CD4-positive, alpha-beta T cell treated with Interleukin-4 for 1 hour (primary cell): ENCODE measurements around the gene CBY1.
A peak's percentile ranks its signal among the peaks of the same experiment; 100 is the strongest.

Experiments
- DNase-seq, 2 donors: peaks; one replicate each; pipeline ENCODE4 v3.0.0-alpha.2; 2020 to 2022

Gene CBY1

DNA sequence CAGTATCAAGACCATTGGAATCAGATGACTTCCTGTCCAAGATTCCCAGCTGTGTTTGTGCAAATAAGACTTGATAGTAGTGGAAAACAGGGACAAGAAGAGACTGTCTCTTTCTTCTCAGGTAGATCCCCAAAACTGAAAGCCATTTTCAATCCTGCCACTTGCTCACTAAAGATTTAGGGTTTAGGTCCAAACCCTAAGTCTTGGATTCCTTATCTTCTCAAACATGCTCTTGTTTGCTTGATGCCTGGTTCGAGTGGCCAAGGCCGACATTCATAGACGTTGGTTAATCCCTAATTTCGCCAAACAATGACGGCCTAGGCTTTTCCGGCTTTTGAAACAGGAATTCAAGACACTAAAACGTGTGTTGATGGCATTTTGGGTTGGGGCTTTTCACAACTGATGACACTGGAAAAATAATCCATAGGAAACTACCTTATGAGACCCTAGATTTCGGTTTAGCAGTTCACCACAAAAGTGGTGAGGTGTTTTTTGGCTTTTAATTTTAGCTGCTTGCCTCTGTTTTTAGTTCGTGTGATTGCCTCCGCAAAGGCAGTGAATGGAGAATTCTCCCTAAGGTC lies 48.3 kb downstream of the CBY1 start:
- no peak for DNase-seq

DNA sequence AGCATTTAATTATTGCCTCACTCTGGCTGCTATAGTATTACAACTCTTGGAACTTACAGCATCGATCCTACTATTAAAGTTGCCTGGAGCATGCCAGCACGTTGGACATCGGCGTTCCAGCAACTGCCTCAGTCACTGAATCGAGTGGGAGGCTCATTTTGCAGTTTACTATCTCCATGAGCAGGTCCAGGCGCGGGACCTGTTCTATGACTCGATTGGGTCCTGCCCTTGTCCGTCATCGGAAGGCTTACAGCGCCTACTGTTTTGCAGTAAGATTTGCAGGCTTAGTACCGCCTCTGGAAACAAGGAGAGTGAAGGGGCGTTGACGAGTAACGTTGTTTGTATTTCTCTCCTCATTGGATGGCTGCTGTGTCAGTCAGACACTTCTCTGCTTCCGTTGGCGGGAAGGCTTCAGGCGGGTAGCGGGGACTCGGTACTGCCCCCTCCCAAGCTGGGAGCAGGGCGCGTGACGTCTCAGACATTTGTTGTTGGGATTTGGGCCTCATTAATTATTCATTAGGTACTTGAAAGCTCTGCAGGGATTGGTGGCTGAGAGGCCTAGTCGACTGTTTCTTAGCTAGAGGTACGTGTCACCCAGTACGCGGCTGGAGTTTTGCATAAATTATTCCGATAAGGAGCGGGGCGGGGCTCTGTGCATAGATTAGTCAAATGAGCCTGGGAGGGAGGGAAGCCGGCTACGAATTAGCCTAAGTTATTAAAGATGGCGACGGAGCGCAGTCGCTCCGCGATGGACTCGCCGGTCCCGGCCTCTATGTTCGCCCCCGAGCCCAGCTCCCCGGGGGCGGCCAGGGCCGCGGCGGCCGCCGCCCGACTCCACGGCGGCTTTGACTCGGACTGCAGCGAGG lies 49.0 kb downstream of the CBY1 start, which contains the start of gene GTPBP1:
GTPBP1 (plus strand) TSS at position 710 of the 866 bp plus-strand sequence; CDS start at position 722, 12 bp downstream.
- peak; percentile 100 for DNase-seq

- peak in 1 of 2 donors; percentile 41 for DNase-seq
Observed at GRCh38 chr22:38706101-38706900, 49.9 kb downstream of the CBY1 start.

GRCh38 chr22:38706901-38707195 lies 50.4 kb downstream of the CBY1 start:
- DNase-seq: no peak

DNA sequence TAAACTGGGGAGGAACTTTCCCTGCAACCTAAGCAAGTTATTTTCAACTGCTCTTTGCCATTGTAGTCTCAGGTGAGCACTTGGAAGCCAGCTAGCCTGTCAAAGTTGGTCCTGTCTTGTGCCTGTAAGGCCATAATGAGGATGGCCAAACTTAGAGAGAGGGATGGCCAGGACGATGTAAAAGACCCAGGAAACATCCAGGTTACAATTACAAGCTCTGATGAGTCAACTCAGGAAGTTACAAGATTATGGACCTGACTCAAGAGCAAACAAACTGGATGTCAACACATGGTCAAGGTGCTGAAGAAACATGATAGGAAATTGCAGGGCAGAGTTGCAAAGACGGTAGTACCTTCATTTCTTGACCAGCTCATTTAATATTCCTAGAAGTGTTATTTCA lies 50.9 kb downstream of the CBY1 start:
- DNase-seq: no peak

DNA sequence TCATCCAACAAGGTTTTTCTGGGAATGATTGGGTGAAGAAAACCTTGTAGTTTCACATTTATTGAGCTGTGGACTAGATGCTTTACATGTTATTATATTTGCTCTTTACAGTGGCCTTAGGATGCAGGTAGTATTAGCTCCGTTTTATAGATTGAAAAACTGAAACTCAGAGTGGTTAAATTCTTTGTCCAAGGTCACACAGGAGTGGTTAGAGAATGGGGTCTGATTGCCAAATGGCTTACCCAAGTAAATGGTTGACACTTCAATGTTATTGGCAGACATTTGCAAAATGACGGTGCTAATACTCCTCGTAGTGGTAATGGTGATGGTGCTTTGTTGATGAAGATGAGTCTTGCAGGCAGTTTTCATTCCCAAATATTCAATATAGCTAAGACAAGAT lies 51.5 kb downstream of the CBY1 start:
- no peak for DNase-seq

DNA sequence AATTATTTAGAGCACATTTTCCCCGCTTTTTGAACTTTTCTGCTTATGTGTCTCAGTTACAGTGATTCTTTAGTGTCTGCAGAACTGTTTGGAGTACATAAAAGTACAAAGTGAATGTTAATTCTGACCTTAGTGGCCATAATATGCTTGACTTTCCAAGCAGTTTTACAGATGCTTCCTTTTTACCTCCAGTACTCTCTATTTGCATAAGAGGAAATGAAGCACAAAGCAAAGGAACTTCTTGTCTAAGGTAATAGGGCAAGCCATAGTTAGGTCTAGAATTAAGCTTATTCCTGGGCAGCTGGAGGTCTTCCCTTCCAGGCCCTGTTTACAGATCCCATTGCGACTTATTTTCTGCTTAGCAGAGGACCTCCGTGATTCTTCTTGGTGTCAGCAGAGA lies 52.9 kb downstream of the CBY1 start:
- DNase-seq: no peak

DNA sequence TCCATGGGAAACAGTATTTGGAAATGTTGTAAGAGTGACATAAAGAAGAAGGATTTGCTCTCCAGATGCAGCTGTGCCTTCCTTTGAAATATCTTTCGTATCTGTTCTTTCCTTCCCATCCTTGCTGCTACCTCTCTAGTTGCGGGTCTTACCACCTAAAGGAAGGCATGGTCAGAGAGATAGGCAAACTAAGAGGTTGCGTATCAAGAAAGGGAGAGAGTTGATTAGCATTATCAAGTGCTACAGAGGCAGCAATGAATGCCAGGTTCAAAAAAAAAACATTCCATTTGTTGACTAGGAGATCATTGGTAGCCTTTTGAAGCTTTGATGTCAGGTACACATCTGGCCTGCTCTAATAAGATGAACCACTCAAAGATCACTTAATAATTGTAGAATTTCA lies 53.9 kb downstream of the CBY1 start:
- no peak for DNase-seq

- no peak for DNase-seq
Observed at GRCh38 chr22:38710866-38711265, 54.4 kb downstream of the CBY1 start.

GRCh38 chr22:38712486-38713207 lies 56.2 kb downstream of the CBY1 start:
- DNase-seq: no peak

GRCh38 chr22:38713921-38714320 lies 57.5 kb downstream of the CBY1 start:
- no peak for DNase-seq

GRCh38 chr22:38715176-38715764 lies 58.8 kb downstream of the CBY1 start:
- DNase-seq: no peak

DNA sequence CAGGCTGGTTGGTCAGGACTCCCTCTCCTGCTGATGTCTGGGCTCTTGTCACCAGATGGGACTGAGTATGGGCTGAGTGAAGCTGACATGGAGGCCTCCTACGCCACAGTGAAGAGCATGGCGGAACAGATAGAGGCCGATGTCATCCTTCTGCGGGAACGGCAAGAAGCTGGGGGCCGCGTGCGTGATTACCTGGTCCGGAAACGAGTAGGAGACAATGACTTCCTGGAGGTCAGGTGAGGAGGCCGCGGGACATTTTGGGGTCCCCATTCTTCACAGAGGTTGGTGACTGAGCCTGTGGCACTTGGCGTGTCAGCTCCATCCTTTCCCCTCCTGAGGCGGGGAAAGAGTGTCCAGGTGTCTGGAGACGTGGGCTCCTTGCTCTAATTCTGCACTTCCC lies 59.4 kb downstream of the CBY1 start:
- DNase-seq: no peak

- no peak for DNase-seq
Observed at GRCh38 chr22:38716271-38716670, 59.8 kb downstream of the CBY1 start.

DNA sequence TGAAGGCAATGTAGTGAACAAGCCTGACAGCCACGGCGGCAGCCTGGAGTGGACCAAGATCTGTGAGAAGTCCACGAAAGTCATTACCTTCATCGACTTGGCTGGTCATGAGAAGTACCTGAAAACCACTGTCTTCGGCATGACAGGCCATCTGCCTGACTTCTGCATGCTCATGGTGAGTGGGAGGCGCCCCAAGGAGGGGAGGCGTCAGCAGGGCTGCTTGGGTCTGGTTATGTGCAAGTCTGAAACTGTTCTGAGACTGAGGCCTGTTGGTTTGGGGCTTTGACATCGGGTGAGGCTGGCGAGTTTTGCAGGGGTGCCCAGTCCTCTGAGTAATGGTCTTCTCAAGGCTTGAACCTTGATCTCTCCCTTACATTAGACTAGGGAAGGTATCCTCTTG lies 60.4 kb downstream of the CBY1 start:
- DNase-seq: no peak

DNA sequence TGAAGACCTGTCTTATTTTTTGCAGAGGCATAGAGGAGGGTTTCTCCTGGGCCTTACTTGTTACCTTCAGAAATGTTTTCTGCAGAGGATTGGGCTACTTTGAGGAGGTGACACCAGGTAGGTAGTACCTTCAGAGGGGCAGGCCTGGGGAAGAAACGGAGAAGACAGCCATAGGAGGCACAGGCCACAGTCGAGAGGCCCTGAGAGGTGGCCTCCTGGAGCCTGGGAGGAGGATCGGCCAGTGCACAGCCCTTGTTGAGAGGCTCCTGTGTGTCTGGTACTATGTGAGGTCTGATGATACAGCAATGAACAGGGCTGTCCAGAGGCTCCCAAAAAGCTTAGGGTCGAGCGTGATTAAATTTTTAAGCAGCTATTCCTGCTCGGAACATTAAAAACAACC lies 60.8 kb downstream of the CBY1 start:
- no peak for DNase-seq

DNA sequence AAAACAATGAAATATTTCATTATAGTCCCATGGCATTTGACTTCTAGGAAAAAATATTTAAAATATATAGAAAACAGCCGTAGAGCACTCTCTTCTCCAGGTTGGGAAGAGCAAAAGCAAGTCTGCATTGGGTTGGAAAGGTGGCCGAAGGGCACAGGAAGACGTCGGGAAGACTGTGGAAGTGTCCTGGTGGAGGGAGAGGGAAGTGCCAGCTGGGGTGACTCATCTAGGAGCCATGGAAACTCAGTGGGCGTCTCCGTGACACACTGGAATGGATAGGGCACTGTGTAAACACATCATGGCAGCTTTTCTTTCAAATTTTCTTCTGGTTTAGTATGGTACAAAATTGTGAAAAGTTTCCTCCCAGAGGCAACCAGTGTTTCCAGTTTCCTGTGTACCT lies 62.0 kb downstream of the CBY1 start:
- no peak for DNase-seq

DNA sequence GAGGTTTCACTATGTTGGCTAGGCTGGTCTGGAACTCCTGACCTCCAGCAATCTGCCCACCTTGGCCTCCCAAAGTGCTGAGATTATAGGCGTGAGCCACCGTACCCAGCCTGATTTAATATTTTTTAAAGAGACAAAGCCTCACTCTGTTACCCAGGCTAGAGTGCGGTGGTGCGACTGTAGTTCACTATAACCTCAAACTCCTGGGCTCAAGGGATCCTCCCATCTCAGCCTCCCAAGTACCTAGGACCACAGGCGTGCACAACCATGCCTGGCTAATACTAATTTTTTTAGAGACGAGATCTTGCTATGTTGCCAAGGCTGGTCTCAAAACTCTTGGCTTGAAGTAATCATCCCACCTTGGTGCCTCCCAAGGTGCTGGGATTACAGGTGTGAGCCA lies 62.8 kb downstream of the CBY1 start:
- no peak for DNase-seq

DNA sequence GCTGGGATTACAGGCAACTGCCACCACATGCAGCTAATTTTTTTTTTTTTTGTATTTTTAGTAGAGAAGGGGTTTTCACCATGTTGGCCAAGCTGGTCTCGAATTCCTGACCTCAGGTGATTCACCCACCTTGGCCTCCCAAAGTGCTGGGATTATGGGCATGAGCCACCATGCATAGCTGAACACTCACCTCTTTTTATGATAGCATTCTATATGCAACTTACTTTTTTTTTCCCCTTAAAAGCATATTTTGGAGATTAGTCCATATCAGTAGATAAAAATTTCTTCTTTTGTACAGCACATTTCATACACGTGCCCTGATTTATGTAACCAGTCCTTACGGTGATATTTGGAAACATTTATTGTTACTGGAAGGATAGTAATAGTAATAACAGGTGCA lies 63.9 kb downstream of the CBY1 start:
- no peak for DNase-seq

DNA sequence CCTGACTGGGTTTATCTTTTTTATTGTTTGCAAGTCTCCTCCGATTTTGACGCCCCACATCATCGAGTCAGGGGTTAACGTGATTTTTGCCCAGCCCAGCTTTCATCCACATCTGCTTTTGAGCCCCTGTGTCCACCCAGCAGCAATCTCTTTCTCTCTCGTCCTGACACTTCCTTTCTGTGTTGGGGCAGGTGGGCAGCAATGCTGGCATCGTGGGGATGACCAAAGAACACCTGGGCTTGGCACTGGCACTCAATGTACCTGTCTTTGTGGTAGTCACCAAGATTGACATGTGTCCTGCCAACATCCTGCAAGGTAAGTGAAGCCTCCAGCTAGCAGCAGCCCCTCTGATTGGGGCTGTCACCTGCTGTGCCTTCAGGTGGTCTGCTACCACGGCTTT lies 65.1 kb downstream of the CBY1 start:
- no peak for DNase-seq
